ENCODE data around the gene RBP5. TPM values are rescaled to one million over a fixed set of nuclear protein-coding genes. Genes with fewer than 3 reads are reported as not detected.

Gene RBP5
- total RNA-seq, 1 experiment from 2014 or later = not detected

- H3K9me2 ChIP-seq (replicated peaks; ENCODE audit: low read length) = no peaks in the 10 kb centered on the region
- H3K79me2 ChIP-seq (ENCODE audit: low read length) = peaks cover 19% of the 10 kb centered on the region; the same call in 1 of the 2 replicates
Measured at GRCh38 chr12:7110661-7111060, 18.0 kb downstream of the RBP5 start.

GRCh38 chr12:7109572-7109920, 19.1 kb downstream of the RBP5 start:
- Histone ChIP-seq H3F3A (ENCODE audit: low read length, unreplicated experiment) (no peaks in the 10 kb centered on the region), H3K9me2 (replicated peaks; ENCODE audit: low read length) (no peaks in the 10 kb centered on the region), H3K4me2 (ENCODE audit: low read length) (peak overlapping the region; percentile 82), H3K4me1 (ENCODE audit: insufficient read depth, low read length) (no peaks in the 10 kb centered on the region; the same call in 1 of the 2 replicates), H3K9me3 (ENCODE audit: low read length) (no peaks in the 10 kb centered on the region), H3K79me2 (ENCODE audit: low read length) (peaks cover 19% of the 10 kb centered on the region; the same call in 1 of the 2 replicates), H2AFZ (ENCODE audit: low read length) (no peak overlapping the region), H3K9ac (ENCODE audit: low read length) (no peak overlapping the region), H3K4me3 (ENCODE audit: low read length) (peak overlapping the region; percentile 92), H3K27ac (ENCODE audit: low read length) (no peak overlapping the region), H4K20me1 (ENCODE audit: low read length) (no peaks in the 10 kb centered on the region), H3K27me3 (ENCODE audit: low read length) (no peaks in the 10 kb centered on the region), H3K36me3 (ENCODE audit: low read depth, low read length) (peaks cover 5% of the 10 kb centered on the region; the same call in 1 of the 2 replicates)
- no peak for DNase-seq
- intact Hi-C loops (cut with micrococcal nuclease) = loop anchor here (2.0 kb wide), 1 partner anchor 49 kb away; the partner anchor contains the start of gene C1S
- no peak for ATAC-seq
- ChIA-PET CTCF (no interaction called here), POLR2A (ENCODE audit: unreplicated experiment) (no interaction called here)
- no TSS peak for BruUV-seq (replicated peaks)
- TF ChIP-seq, protein P1, sequence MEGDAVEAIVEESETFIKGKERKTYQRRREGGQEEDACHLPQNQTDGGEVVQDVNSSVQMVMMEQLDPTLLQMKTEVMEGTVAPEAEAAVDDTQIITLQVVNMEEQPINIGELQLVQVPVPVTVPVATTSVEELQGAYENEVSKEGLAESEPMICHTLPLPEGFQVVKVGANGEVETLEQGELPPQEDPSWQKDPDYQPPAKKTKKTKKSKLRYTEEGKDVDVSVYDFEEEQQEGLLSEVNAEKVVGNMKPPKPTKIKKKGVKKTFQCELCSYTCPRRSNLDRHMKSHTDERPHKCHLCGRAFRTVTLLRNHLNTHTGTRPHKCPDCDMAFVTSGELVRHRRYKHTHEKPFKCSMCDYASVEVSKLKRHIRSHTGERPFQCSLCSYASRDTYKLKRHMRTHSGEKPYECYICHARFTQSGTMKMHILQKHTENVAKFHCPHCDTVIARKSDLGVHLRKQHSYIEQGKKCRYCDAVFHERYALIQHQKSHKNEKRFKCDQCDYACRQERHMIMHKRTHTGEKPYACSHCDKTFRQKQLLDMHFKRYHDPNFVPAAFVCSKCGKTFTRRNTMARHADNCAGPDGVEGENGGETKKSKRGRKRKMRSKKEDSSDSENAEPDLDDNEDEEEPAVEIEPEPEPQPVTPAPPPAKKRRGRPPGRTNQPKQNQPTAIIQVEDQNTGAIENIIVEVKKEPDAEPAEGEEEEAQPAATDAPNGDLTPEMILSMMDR (conservative IDR thresholded peaks at IDR 0.05; ENCODE audit: low read depth, low read length) = no peak
- TF ChIP-seq EZH2 (IDR thresholded peaks at IDR 0.05; ENCODE audit: low read length, unreplicated experiment) (no peak), EZH2phosphoT487 (IDR thresholded peaks at IDR 0.05; ENCODE audit: borderline replicate concordance, low read length) (no peak)

More at GRCh38 chr12:7110661-7111060, 18.0 kb downstream of the RBP5 start:
- intact Hi-C loops (cut with micrococcal nuclease) = no loop called here
- no peak overlapping the region for H2AFZ ChIP-seq (ENCODE audit: low read length)
- no peaks in the 10 kb centered on the region for H4K20me1 ChIP-seq (ENCODE audit: low read length)
- H3K27me3 ChIP-seq (ENCODE audit: low read length) = no peaks in the 10 kb centered on the region
- H3K4me2 ChIP-seq (ENCODE audit: low read length) = no peak overlapping the region
- no peaks in the 10 kb centered on the region; the same call in 1 of the 2 replicates for H3K4me1 ChIP-seq (ENCODE audit: insufficient read depth, low read length)
- BruUV-seq (replicated peaks) = no TSS peak
- no peaks in the 10 kb centered on the region for H3K9me3 ChIP-seq (ENCODE audit: low read length)
- ChIA-PET POLR2A (ENCODE audit: unreplicated experiment) (no interaction called here), CTCF (no interaction called here)
- DNase-seq (no peak), ATAC-seq (no peak)
- H3K27ac ChIP-seq (ENCODE audit: low read length) = no peak overlapping the region
- TF ChIP-seq, protein P1 (conservative IDR thresholded peaks at IDR 0.05; ENCODE audit: low read depth, low read length) = no peak
- TF ChIP-seq EZH2 (IDR thresholded peaks at IDR 0.05; ENCODE audit: low read length, unreplicated experiment) (no peak), EZH2phosphoT487 (IDR thresholded peaks at IDR 0.05; ENCODE audit: borderline replicate concordance, low read length) (no peak)
- H3K36me3 ChIP-seq (ENCODE audit: low read depth, low read length) = peaks cover 5% of the 10 kb centered on the region; the same call in 1 of the 2 replicates
- no peak overlapping the region for H3K9ac ChIP-seq (ENCODE audit: low read length)
- no peaks in the 10 kb centered on the region for H3F3A ChIP-seq (ENCODE audit: low read length, unreplicated experiment)
- H3K4me3 ChIP-seq (ENCODE audit: low read length) = no peak overlapping the region

DNA sequence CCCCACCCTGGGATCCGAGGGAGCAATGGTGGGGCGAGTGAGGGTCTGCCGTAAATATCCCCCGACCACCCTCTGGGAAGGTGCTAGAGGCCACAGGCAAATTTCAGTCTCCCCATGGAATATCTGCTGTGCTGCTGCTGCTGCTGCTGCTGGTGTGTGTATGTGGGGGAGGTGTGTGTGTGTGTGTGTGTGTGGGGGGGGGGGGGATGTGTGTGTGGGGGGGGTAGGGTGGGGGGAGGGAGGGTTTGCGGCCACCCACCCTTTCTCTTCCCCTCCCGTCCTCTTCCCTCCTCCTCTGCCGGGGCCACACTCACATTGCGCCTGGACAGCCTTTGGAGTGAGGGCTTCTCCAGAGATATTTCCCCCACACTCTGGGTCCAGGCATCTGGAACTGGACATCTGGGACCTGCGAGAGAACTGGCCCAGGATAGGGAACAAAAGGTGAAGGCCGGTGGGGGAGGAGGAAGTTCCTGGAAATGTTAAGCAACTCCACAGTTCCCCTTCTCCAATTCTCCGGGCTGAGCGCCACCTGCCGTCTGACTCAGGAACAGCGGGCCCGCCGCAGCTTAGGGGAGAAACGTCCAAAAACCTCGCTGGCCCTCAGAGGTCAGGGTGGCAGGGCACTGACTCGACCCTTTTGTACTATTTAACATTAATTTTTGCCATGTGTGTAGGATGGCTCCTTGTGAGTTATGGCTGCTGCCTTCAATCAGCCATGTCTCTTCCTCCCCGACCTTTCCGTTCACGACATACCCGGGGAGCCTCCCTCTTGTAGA, 19.7 kb downstream of the RBP5 start, which contains the start of gene C1RL:
C1RL (minus strand) TSS at position 419 of the 776 bp plus-strand sequence; CDS start at position 385, 34 bp downstream.
- Histone ChIP-seq H3K9me2 (replicated peaks; ENCODE audit: low read length) (no peaks in the 10 kb centered on the region), H3K9me3 (ENCODE audit: low read length) (no peaks in the 10 kb centered on the region), H3K4me1 (ENCODE audit: insufficient read depth, low read length) (no peaks in the 10 kb centered on the region; the same call in 1 of the 2 replicates), H3K9ac (ENCODE audit: low read length) (peak within 1 kb of the TSS; percentile 84), H3K4me3 (ENCODE audit: low read length) (peak within 1 kb of the TSS; percentile 92), H3K27ac (ENCODE audit: low read length) (peak within 1 kb of the TSS; percentile 58), H3K4me2 (ENCODE audit: low read length) (peak within 1 kb of the TSS; percentile 82), H2AFZ (ENCODE audit: low read length) (peak within 1 kb of the TSS; percentile 80), H3K36me3 (ENCODE audit: low read depth, low read length) (peaks cover 5% of the 10 kb centered on the region; the same call in 1 of the 2 replicates), H4K20me1 (ENCODE audit: low read length) (no peaks in the 10 kb centered on the region), H3F3A (ENCODE audit: low read length, unreplicated experiment) (no peaks in the 10 kb centered on the region), H3K79me2 (ENCODE audit: low read length) (peaks cover 19% of the 10 kb centered on the region; the same call in 1 of the 2 replicates), H3K27me3 (ENCODE audit: low read length) (no peaks in the 10 kb centered on the region)
- TSS peak; percentile 41 for BruUV-seq (replicated peaks)
- TF ChIP-seq EZH2 (IDR thresholded peaks at IDR 0.05; ENCODE audit: low read length, unreplicated experiment) (no peak), EZH2phosphoT487 (IDR thresholded peaks at IDR 0.05; ENCODE audit: borderline replicate concordance, low read length) (no peak)
- TF ChIP-seq, protein P1 (conservative IDR thresholded peaks at IDR 0.05; ENCODE audit: low read depth, low read length) = peak; percentile 83
- intact Hi-C loops (cut with micrococcal nuclease) = loop anchor here (2.0 kb wide), 1 partner anchor 48 kb away; the partner anchor contains the start of gene C1S
- ChIA-PET CTCF (no interaction called here), POLR2A (ENCODE audit: unreplicated experiment) (interaction anchor here (0.6 to 1.1 kb wide), 2 partner anchors 37 to 165 kb away, joined by 3 to 10 read pairs; partner anchors contain the start of gene C12orf57)
- DNase-seq (peak; percentile 81), ATAC-seq (peak; percentile 68)
